HG03378 (cell line): Measurements from ENCODE around the gene SLC6A12.

Experiments
- ATAC-seq: cut with Tn5 transposase; IDR thresholded peaks from one replicate; pipeline ENCODE4 v1.9.1; 2021; ENCODE audit warnings: mild to moderate bottlenecking, moderate library complexity; ENCODE audit not compliant: unreplicated experiment

Gene SLC6A12

DNA sequence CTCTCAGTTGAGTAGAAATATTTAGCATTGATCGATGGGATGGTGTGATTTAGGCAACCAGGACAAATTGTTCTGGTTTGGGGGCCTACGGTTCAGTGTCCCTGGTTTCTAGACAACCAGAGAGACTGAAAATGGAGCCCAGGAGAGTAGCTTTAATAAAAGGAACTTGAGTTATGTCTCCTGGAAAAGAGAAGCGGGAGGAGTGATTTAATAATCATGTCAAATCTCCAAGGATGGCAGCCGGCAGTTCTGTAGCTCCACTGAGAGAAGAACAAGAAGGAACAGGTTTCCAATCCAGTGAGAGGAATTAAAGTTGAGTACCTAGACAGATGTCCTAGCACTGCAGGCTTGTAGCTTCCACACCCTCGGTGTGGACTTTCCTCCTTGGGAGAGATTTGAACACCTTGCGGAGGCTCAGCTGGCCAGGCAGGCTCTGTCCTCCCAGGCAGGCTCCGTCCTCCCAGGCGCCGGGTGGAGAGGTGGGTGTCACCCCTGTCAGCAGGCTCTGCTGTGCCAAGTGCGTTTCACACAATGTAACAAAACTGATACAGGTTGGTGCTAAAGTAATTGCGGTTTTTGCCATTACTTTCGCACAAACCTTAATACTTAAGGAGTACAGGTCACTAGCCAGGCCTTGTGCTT lies 45.9 kb downstream of the SLC6A12 start:
- no peak for ATAC-seq

DNA sequence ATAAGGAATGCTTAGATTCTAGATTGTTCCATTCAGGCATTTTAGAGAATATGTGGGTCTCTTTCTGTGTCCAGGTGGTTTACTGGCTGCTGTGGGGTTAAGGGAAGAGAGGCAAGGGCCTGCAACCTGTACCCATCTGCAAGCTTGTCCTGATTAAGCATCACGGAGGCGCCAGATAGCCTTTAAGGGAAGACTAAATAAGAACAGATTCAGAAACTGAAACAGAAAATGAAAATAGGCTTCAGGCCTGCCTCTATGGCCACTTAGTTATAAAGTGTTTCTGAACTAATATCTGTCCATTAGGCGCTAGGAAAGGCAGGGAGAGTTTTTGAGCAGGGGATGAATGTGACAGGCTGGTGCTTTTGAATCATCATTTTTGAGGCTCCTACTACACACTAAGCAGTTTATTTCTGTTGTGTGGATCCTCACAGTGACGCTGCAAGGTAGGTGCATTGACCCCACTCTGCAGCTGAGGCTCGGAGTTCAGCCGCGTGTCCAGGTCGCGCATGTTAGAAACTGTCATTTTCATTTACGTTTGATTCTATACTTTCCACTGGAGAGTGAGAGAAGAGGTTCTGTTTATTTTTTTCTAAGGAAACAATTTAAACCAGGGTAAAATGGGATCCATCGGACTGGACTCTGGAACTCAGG lies 47.4 kb downstream of the SLC6A12 start:
- ATAC-seq, result no peak

DNA sequence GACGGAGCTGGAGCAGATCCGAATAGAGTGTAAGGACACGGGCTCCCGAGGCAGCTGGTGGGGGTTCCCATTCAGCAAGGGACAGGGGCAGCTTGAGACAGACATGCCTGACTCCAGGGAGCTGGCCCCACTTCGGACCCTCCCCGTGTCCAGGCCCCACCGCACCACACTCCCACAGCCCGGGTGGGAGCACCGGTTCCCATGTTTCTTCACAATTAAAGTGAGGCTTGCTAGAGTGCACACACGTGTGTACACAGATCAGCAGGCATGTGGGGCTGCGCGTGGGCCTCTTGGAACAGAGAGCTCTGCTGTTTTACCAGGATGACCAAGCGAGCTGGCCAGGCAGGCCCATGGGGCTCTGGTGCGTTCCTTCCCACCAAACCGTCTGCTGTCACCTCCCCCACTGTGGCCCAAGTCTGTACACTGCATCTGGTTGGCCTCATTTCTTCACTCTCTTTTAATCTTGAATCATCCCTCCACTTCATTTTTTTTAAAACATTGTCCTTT lies 48.0 kb downstream of the SLC6A12 start:
- no peak for ATAC-seq

DNA sequence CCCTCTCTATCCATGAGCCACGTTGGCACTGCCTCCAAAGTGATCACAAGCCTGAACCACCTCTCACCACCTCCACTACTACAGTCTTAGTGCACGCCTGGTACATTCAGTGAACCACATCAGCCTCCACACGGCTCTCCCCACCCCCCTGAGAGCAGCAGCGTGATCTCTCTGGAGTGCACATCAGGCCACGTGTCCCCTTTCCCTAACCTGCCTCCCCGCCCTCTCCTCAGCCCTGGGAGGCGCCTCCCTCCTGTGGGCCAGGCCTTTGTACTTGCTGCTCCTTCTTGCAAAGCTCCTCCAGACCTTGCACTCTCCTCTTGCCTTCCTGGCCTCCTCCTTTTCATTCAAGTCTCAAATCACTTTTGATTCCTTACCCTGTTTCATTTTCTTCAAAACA lies 49.8 kb downstream of the SLC6A12 start:
- ATAC-seq, result no peak

DNA sequence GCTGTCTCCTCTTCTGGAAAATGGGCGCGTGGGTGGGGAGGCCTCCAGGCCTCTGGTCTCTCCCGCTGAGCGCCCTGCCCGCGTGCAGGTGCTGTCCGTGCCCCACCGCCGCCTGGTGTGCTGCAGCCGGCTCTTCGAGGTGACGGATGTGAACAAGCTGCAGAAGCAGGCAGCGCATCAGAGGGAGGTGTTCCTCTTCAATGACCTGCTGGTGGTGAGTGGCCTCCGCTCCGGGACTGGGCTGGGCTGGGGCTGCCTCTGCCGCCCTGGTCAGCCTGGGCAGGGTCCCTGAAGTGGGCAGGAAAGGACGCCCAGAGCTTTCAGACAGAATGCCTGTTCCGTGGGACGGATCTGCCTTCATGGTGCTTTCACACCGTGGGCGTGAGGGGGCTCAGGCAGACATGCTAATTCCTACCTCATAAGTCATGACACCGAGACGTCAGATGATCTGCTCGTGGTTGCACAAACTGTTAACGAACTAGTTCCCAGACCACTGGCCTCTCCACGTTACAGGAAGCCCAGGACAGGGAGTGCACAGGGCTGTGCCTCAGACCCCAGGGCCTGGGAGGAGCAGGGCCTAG lies 50.5 kb downstream of the SLC6A12 start:
- ATAC-seq, result no peak

DNA sequence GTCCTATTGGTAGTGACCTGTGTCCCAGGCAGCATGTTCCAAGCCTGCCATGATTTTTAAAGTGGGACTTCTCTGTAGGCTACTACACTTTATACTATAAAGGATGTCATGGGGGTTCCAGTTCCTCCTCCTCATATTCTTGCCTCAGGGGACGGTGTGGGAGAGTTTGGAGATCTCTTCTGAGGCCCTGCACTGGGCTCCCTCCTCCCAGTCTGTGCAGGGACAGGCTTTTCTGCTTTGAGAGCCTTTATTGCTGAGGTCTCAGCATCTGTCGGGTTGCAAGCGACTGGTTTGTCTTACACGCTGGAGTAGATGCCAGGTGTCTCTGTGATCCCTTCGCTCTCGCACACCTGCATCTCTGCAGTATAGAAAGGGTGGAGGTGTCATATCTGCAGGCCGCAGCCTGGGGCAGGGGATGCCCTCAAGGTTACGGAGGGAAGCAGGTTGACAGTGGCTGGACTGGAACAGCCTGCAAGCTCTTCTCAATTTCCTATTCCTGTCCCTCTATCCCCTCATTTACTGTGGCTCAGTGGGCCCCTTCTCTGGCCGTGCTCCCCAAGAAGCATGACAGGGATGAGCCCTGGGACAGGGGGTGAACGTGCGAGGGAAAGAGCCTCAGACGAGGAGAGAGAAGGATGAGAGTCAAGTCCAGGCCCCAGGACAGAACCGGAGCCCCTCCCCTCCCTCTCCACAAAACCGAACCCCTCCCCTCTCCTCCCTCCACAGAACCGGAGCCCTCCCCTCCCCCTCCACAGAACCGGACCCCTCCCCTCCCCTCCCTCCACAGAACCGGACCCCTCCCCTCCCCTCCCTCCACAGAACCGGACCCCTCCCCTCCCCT lies 51.3 kb downstream of the SLC6A12 start:
- no peak for ATAC-seq

DNA sequence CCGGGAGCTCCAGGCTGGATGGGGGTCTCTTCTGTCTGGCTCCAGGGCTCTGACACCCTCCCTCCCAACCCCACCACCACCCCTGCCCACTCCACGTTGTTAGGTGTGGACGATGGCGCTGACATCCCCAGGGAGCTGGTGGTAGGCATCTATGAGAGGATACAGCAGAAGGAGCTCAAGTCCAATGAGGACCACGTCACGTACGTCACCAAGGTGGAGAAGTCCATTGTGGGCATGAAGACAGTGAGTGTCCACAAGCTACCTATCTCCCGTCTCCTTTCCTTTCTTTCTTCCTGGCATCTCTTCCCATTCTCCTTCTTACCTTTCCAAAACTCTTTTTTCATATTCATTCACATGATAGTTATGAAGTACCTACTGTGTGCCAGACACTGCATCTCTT lies 52.1 kb downstream of the SLC6A12 start:
- no peak for ATAC-seq

DNA sequence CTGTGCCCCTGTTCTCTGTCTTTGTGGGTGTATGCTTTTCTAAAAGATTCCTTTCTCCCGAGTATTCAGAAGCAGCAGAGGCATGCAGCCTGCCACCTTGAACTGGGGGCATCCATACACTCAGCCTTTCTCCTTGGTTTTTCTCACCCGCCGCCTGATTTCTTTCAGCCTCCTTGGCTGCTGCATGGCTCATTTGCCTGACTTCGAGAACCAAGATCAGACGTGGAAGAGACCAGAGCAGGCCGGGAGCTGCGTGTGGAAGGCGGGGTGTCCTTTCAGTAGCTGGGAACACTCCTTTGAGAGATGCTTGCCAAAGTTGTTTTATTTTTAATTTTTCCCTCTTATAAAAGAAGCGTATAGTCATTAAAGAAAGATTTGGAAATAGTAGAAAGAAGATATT lies 53.1 kb downstream of the SLC6A12 start:
- ATAC-seq, result no peak

DNA sequence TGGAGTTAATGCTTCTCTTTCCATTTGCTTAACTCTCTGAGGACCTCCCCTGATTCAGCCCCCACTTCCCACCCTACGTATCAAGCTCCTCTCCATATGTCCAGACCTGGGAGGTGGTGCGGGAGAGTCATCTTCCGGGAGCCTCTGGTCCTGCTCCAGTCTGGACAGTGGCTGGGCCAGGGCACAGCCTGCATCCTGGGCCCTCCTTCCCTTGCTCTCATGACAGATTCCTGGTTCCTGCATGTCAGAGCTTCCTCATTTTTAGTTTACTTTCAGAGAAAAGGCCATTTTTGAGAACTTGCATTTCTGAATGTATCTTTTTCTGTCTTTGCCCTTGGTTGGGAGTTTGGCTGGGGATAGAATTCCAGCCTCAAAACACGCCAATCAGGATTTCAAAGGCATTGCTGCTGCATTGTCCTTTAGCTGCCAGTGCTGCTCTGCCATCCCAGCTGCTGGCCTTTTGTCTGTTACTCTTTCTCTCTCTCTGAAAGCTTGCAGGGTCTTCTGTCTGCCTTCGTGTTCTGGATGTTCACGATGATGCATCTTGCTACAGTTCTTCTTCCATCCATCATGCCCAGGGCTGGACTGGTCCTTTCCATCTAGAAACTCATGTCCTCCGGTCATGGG lies 54.7 kb downstream of the SLC6A12 start:
- ATAC-seq, result no peak

DNA sequence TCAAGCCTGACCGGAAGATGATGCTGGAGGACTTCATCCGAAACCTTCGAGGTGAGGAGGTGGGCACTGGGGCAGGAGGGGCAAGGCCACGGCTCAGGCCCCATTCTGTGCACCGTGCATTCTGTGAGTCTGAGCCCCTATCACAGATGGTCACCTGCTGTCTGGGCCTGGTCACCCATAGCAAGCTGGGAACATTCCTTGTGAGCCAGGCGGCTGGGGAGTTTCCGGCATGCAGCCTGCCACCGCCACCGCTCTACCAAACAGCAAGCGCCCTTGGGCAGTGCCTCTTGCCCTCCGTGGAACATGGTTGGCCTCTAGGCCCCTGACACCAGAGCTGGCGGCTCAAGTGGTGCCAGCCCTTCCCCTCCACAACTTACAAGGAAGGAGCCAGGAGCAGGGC lies 56.3 kb downstream of the SLC6A12 start:
- no peak for ATAC-seq

DNA sequence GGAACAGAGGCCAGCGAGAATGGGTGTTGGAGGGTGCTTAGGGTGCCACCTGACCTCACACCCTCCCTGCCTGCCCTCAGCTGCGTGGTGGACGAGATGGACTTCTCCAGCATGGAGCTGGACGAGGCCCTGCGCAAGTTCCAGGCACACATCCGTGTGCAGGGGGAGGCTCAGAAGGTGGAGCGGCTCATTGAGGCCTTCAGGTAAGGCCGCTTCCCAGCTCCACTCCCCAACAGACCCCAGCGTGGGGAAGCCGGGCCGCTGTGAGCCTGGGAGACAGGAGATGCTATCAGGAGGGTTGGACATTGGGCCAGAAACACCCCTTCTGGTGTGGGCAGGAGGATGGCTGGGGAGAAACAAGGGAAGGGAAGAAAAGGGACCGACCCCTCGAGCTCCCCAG lies 57.0 kb downstream of the SLC6A12 start:
- ATAC-seq, result no peak

DNA sequence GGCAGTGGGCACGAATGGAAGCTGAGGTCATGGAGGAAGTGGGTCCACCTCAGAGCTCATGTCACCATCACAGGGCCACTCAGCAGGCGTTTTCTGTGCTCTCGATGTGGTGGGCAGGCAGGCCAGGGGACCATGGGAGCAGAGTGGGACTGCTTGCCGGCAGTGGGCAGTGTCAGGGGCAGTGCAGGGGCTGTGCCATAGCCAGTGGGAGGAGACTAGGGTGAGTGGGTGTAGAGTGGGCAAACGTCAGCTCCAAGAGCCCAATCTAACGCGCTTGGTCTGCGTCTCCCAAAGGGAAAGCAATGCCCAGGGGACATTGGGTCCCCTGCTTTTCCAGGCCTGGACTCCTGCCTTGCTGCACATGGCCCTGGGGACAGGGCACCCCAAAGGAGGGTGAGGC lies 58.3 kb downstream of the SLC6A12 start:
- ATAC-seq, result no peak

DNA sequence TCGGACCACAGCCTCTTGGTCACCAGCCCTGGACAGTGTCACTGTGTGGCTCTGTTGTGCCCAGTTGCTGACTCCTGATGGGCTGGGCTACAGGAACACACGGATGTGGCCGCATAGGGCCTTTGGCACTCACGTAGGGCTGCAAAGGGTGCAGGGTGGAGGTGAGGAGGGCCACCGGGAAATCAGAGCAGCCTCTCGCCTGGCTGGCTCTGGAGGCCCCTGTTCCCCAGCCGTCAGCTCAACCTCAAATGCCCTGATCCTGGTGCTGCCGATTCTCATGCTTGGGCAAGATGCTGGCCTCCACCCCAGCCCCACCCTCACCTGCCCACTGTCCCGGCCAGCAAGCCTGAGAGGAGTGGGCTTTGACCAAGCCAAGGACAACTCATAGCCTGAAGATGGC lies 59.0 kb downstream of the SLC6A12 start:
- ATAC-seq, result no peak

DNA sequence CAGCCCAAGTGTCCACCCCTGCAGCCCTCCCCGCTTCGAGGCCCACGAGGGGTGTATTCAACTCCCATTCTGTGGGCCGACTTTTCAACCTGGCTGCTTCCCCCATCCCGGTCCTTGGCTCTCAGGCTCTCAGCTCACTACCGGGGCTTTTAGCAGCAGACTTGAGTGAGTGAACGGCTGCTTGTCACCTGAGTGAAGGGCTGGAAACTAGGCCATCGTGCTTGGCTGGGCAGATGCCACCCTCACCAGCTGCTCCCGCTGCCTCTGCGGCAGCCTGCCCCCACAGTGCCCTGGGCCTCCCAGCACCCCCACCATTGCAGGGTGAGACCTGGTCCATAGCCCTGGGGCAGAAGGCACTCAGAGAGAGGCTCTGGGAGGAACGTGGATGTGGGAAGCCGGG lies 59.9 kb downstream of the SLC6A12 start:
- ATAC-seq, result no peak

DNA sequence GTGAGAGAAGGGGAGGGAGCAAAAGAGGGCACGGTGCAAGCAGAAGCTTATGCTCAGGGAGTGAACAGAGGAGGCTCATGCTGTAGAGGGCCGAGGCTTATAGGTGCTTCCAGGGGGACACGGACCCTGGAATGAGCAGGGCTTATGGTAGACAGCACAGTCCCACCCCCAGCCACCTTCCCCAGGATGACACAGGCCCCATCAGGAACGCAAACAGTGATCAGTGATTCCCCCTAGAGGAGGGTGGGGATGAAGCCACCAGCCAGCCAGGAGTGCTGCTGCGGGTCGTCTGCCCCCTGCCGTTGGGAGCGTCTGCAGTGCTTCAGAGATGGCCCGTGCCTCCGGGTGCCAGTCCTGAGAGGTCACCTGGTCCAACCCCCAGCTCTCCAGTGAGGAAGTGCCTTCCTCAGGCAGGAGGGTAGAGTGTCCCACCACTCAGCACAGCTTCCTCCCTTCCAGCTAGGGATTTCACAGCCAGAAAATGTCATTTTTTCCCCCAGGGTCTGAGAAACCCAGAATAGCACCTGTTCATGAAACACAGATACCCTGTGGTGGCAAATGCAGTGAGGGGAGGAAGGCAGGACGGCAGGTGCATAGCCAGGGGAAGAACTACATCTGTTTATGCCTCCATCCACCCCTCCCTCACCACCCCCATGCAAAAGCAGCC lies 60.7 kb downstream of the SLC6A12 start:
- ATAC-seq, result no peak

DNA sequence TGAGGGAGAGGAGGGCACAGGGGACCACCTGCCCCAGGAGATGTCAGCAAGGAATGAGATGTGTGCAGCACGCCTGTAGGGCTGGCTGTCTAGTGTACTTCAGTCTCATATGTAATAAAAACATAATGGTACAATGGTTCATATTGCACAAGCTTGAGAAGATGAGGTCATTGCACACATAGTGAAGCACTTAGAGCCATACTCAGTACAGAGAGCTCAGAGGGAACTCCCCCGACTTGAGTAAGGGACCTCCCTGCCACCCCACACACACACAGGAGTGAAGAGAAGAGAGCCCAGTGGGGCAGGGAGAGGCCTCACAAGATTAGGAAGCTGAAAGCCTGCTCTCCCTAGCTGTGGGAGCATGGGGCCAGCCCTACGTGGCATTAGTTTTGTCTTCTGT lies 61.5 kb downstream of the SLC6A12 start:
- no peak for ATAC-seq

DNA sequence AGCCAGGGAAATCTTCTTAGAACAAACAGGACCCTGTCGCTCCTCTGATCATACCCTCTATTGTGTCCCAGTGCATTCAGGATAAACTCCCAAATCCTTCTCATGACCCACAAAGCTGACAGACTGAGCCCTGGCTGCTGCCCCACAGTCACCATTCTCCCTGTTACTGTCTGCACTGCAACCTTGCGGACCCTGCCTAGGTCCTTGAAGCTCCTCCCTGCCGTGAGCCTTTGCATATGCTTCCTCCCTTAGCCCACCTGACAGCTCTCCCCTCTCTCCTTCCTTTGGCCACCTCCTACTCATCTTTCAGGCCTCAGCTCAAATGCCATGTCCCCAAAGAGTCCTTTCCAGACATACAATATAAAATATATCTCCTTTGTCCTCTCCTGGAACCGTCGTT lies 62.4 kb downstream of the SLC6A12 start:
- no peak for ATAC-seq

DNA sequence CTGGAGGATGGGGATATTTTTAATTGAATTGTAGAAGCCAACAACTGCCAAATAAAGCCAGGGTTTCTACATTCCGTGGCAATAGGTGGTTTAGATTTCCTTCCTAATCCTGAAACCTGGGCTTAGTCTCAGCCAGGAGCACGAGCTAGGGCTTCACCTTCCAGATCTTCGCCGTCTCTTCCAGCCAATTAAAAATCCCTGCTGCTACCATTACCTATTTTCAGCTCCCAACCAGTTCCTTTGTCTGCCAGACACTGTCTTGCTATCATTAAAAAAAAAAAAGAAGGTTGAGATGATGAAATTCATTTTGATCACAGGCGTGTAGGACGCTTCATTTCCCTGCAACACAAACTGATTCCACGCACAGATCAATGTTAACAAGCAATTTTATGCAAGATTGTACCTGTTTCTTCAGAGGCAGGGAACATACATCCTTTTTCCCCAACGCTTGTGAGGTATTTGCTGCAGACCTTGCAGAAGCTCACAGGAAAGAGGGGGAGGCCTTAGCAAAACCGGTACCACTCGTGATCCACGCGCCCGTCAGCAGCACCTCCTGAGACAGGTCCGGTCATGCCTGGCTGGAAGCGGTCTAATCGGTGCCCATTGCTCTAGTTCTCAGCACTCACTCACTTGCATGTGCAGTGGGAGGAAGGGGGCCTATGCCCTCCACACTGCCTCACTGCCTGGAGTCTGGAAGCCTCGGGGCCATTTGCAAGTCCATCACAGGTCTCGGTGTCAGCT lies 65.1 kb downstream of the SLC6A12 start:
- ATAC-seq, result no peak

DNA sequence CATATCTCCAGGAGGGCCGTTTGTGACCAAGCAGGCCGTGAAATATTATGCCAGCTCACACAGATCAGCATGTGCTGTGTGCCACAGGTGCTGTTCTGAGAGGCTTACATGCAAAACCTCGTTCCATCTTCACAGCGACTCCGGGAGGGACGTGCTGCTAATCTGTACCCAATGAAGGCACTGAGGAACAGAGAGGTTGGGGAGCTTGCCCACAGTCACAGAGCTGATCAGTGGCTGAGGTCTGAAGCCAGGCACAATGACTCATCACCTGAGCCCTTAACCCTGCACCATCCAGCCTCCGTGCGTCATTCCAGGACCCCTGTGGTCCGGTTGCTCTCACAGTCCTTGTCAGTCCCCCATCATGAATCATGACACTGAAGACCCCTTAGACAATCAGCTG lies 66.7 kb downstream of the SLC6A12 start:
- no peak for ATAC-seq
